A549 (cell line): ENCODE results near the gene KCNH2.

ENCODE experiments used
- CHD2 ChIP-seq: fragments of 150-350 bp; IDR thresholded peaks from 2 replicates; pipeline ENCODE4 v1.6.1; 2014; ENCODE audit warnings: low read length; ENCODE audit not compliant: partially characterized antibody
- EP300 ChIP-seq, 2 experiments: fragments of >200 bp; sonication (Bioruptor Twin); formaldehyde crosslinking; IDR thresholded peaks; 2 replicates in 1 of 2; 3 replicates in 1 of 2; pipeline ENCODE4 v1.6.1; 2016 to 2017
- NFE2L2 ChIP-seq: fragments of 150-350 bp; conservative IDR thresholded peaks from 2 replicates; pipeline ENCODE4 v1.6.1; 2014; ENCODE audit warnings: low read length
- RAD21 ChIP-seq, 2 experiments: fragments of >200 bp in 1 of 2; sonication (Bioruptor Twin) in 1 of 2; formaldehyde crosslinking in 1 of 2; IDR thresholded peaks in 1 of 2; conservative IDR thresholded peaks in 1 of 2; 2 replicates in 1 of 2; 3 replicates in 1 of 2; pipeline ENCODE4 v1.6.1; 2012 to 2018; ENCODE audit warnings: inconsistent platforms in 1 of 2

DNA sequence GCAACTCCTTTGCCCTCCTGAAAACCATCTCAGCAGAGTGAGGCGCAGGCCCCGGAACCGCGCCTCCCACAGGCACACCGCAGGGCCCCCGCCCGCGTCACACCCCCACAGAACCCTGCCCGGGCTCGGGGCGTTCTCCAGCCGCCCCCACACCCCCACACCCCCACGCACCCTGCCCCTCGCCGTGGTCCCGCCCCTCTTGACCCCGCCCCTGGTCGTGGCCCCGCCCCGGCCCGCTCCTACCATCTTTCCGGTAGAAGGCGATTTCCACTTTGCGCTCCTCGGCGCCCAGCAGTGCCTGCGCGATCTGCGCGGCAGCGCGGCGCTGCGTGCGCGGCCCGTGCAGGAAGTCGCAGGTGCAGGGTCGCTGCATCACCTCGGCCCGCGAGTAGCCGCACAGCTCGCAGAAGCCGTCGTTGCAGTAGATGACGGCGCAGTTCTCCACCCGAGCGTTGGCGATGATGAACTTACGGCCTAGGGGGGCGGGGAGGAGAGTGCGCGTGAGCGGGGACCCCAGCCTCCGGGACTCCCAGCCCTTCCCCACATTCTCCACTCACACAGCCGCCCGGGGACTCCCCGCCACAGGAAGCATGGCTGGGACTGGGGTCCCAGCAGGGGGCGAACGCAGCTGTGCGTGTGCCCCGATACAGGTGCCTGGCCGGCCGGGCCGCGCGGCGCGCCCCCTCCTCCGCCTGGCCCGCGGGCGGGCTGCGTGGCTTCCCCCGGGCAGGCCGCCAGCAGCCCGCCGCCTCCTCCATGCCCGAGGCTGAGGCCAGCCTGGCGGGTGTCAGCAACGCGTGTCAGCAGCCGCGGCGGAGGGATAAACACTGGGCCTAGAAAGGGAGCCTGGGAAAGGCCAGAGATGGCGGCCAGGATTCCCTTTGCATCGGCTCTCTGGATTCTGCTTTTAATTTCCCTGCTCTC, 3.4 kb downstream of the KCNH2 start:
- TF ChIP-seq CHD2 (no peak), NFE2L2 (no peak), EP300 (IDR thresholded peaks at IDR 0.05) (no peak), RAD21 (conservative IDR thresholded peaks at IDR 0.05 in 1 of 2, IDR thresholded peaks at IDR 0.05 in 1 of 2) (no peak)
